Muscle layer of duodenum (tissue), 2 donors: ENCODE results near the gene AHR.

Experiments
- H3K27ac ChIP-seq: one replicate; pipeline ENCODE4 v1.7.0; 2013; ENCODE audit warnings: mild to moderate bottlenecking, low read length
- H3K27me3 ChIP-seq: one replicate; pipeline ENCODE4 v1.7.0; 2013; ENCODE audit warnings: low read depth, mild to moderate bottlenecking, control low read depth, low read length
- H3K36me3 ChIP-seq, 2 donors: one replicate each; pipeline ENCODE4 v1.7.0; 2013; ENCODE audit warnings: low read length in 2 of 2, control low read depth in 1 of 2, mild to moderate bottlenecking in 1 of 2; ENCODE audit not compliant: insufficient read depth in 2 of 2, control insufficient read depth in 1 of 2
- H3K4me1 ChIP-seq, 2 donors: one replicate each; pipeline ENCODE4 v1.7.0; 2013; ENCODE audit warnings: low read length in 2 of 2, mild to moderate bottlenecking in 2 of 2, control low read depth in 1 of 2, moderate library complexity in 1 of 2; ENCODE audit not compliant: insufficient read depth in 2 of 2, control insufficient read depth in 1 of 2
- H3K4me3 ChIP-seq, 2 donors: one replicate each; pipeline ENCODE4 v1.7.0; 2013; ENCODE audit warnings: low read length in 2 of 2, low read depth in 1 of 2, mild to moderate bottlenecking in 1 of 2
- H3K9me3 ChIP-seq, 2 donors: one replicate each; pipeline ENCODE4 v1.7.0; 2013; ENCODE audit warnings: low read length in 2 of 2, control low read depth in 1 of 2, mild to moderate bottlenecking in 1 of 2; ENCODE audit not compliant: control insufficient read depth in 1 of 2
- donor health status: healthy.

Gene AHR

GRCh38 chr7:17319164-17320101 lies 21.0 kb downstream of the AHR start:
- Histone ChIP-seq H3K27ac (peak overlapping the region; percentile 12), H3K9me3 (no peaks in the 10 kb centered on the region), H3K4me3 (no peak overlapping the region), H3K27me3 (no peaks in the 10 kb centered on the region), H3K36me3 (peaks cover 10 to 11% of the 10 kb centered on the region in 2 donors), H3K4me1 (peaks cover 0 to 32% of the 10 kb centered on the region in 2 donors)

- peaks cover 0 to 31% of the 10 kb centered on the region in 2 donors for H3K4me1 ChIP-seq
- no peaks in the 10 kb centered on the region for H3K9me3 ChIP-seq
- H3K36me3 ChIP-seq: peaks cover 10 to 11% of the 10 kb centered on the region in 2 donors
- H3K27ac ChIP-seq: no peak overlapping the region
- no peaks in the 10 kb centered on the region for H3K27me3 ChIP-seq
- no peak overlapping the region for H3K4me3 ChIP-seq
These were observed 21.6 kb downstream of the AHR start for GRCh38 chr7:17320102-17320497.

GRCh38 chr7:17320657-17321056 lies 22.2 kb downstream of the AHR start:
- H3K4me3 ChIP-seq: no peak overlapping the region
- H3K9me3 ChIP-seq: no peaks in the 10 kb centered on the region
- H3K36me3 ChIP-seq: peaks cover 10 to 11% of the 10 kb centered on the region in 2 donors
- H3K27ac ChIP-seq: no peak overlapping the region
- H3K27me3 ChIP-seq: no peaks in the 10 kb centered on the region
- peaks cover 0 to 31% of the 10 kb centered on the region in 2 donors for H3K4me1 ChIP-seq

DNA sequence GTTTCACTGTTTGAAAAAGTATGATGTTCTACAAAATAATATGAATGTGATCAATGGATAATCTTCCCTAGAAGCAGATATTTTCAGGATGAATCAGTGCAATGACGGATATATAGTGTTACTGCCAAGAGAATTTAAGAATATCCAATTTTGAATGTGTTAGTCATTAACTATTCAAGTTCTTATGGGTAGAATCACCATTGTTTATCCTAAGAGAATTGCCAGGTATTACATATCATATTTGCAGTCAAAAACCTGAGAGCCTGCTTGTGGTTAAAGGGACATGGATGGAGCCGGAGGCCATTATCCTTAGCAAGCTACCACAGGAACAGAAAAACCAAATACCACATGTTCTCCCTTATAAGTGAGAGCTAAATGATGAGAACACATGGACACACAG lies 26.9 kb downstream of the AHR start:
- no peak overlapping the region for H3K4me3 ChIP-seq
- no peaks in the 10 kb centered on the region for H3K27me3 ChIP-seq
- no peak overlapping the region for H3K27ac ChIP-seq
- peaks cover 0 to 11% of the 10 kb centered on the region in 2 donors for H3K4me1 ChIP-seq
- H3K36me3 ChIP-seq: peaks cover 20 to 34% of the 10 kb centered on the region in 2 donors
- H3K9me3 ChIP-seq: no peaks in the 10 kb centered on the region

DNA sequence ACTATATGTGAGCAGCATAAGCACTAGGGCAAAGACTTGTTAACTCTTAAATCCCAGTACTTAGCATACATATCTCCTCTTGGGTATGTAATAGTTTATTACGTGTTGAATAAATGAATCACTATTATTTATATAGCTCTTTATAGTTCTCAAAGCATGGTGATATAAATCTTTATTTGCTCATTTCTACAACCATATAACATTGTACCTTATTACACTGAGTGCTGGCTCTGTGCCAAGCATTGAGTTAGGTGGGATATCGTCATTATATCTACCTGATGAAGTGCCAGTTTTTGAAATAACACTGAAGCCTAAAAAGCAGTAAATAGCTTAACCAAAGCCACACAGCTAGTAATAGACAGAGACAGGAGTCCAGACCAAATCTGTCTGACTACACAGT lies 27.9 kb downstream of the AHR start:
- no peaks in the 10 kb centered on the region for H3K27me3 ChIP-seq
- peaks cover 28 to 40% of the 10 kb centered on the region in 2 donors for H3K36me3 ChIP-seq
- H3K9me3 ChIP-seq: no peaks in the 10 kb centered on the region
- no peak overlapping the region for H3K4me3 ChIP-seq
- no peak overlapping the region for H3K27ac ChIP-seq
- peaks cover 0 to 11% of the 10 kb centered on the region in 2 donors for H3K4me1 ChIP-seq

GRCh38 chr7:17328641-17329040 lies 30.2 kb downstream of the AHR start:
- no peak overlapping the region for H3K4me3 ChIP-seq
- no peak overlapping the region for H3K27ac ChIP-seq
- H3K9me3 ChIP-seq: no peaks in the 10 kb centered on the region
- H3K27me3 ChIP-seq: no peaks in the 10 kb centered on the region
- peaks cover 0 to 9% of the 10 kb centered on the region in 2 donors for H3K4me1 ChIP-seq
- peaks cover 33 to 40% of the 10 kb centered on the region in 2 donors for H3K36me3 ChIP-seq

GRCh38 chr7:17329440-17329839 lies 31.0 kb downstream of the AHR start:
- Histone ChIP-seq H3K27me3 (no peaks in the 10 kb centered on the region), H3K4me1 (peaks cover 0 to 9% of the 10 kb centered on the region in 2 donors), H3K9me3 (no peaks in the 10 kb centered on the region), H3K27ac (no peak overlapping the region), H3K4me3 (no peak overlapping the region), H3K36me3 (peaks cover 38 to 41% of the 10 kb centered on the region in 2 donors)

- peaks cover 41 to 54% of the 10 kb centered on the region in 2 donors for H3K36me3 ChIP-seq
- H3K27ac ChIP-seq: no peak overlapping the region
- no peaks in the 10 kb centered on the region for H3K27me3 ChIP-seq
- peaks cover 0 to 9% of the 10 kb centered on the region in 2 donors for H3K4me1 ChIP-seq
- H3K9me3 ChIP-seq: no peaks in the 10 kb centered on the region
- no peak overlapping the region for H3K4me3 ChIP-seq
These were observed 33.5 kb downstream of the AHR start for GRCh38 chr7:17331891-17332501.

DNA sequence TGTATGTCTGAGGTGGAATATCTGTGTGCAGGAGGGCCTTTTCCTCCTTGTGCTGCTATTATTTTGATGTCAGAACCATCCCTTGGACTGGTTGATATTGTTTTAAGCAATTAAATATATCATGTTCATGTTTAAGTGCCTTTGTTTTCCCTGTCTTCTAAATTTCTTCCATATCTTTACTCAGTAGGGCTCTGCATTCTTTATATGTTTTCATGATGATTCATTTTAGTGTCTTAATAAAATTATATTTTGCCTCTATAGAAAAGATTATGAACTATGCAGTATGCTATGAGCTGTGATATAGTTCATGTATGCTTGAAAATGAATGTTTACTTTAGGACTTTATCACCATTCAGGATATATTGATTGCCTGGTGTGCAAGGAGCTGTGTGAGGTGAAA lies 34.8 kb downstream of the AHR start:
- Histone ChIP-seq H3K27me3 (no peaks in the 10 kb centered on the region), H3K9me3 (no peaks in the 10 kb centered on the region), H3K4me1 (peaks cover 0 to 9% of the 10 kb centered on the region in 2 donors), H3K4me3 (no peak overlapping the region), H3K27ac (no peak overlapping the region), H3K36me3 (peaks cover 41 to 54% of the 10 kb centered on the region in 2 donors)

- no peaks in the 10 kb centered on the region for H3K9me3 ChIP-seq
- no peak overlapping the region for H3K27ac ChIP-seq
- no peaks in the 10 kb centered on the region for H3K27me3 ChIP-seq
- H3K4me1 ChIP-seq: peaks cover 0 to 4% of the 10 kb centered on the region in 2 donors
- H3K36me3 ChIP-seq: peaks cover 38 to 46% of the 10 kb centered on the region in 2 donors
- no peak overlapping the region for H3K4me3 ChIP-seq
These were observed 37.7 kb downstream of the AHR start for GRCh38 chr7:17336168-17336567.

DNA sequence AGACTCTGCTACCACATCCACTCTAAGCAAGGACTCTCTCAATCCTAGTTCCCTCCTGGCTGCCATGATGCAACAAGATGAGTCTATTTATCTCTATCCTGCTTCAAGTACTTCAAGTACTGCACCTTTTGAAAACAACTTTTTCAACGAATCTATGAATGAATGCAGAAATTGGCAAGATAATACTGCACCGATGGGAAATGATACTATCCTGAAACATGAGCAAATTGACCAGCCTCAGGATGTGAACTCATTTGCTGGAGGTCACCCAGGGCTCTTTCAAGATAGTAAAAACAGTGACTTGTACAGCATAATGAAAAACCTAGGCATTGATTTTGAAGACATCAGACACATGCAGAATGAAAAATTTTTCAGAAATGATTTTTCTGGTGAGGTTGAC lies 40.7 kb downstream of the AHR start:
- Histone ChIP-seq H3K27ac (no peak overlapping the region), H3K36me3 (peaks cover 18 to 34% of the 10 kb centered on the region in 2 donors), H3K27me3 (no peaks in the 10 kb centered on the region), H3K4me1 (peaks cover 0 to 3% of the 10 kb centered on the region in 2 donors), H3K9me3 (no peaks in the 10 kb centered on the region), H3K4me3 (no peak overlapping the region)
